Hippocampal formation (tissue), 2 donors: Measurements from ENCODE around the gene CCR6.
"Not testable (repeated sequence)": the region's sequence is repeated elsewhere in the genome, so short reads cannot be mapped to it uniquely, and the experiment has no call there.

Experiments
- DNase-seq, 2 donors: peaks; one replicate each; lab custom pipeline; 2025; lab: John Stamatoyannopoulos, UW

The CCR6 gene

GRCh38 chr6:167169867-167170266, 47.0 kb downstream of the CCR6 start:
- DNase-seq, result not testable (repeated sequence)

- not testable (repeated sequence) for DNase-seq
Measured at GRCh38 chr6:167171300-167171699, 48.4 kb downstream of the CCR6 start.

- not testable (repeated sequence) for DNase-seq
Measured at GRCh38 chr6:167172011-167172410, 49.1 kb downstream of the CCR6 start.

GRCh38 chr6:167177271-167177670, 54.4 kb downstream of the CCR6 start:
- DNase-seq, result not testable (repeated sequence)

GRCh38 chr6:167178896-167179655, 56.2 kb downstream of the CCR6 start:
- not testable (repeated sequence) for DNase-seq

- DNase-seq, result not testable (repeated sequence)
Measured at GRCh38 chr6:167180086-167180485, 57.2 kb downstream of the CCR6 start.

GRCh38 chr6:167181351-167181750, 58.5 kb downstream of the CCR6 start:
- not testable (repeated sequence) for DNase-seq

- not testable (repeated sequence) for DNase-seq
Measured at GRCh38 chr6:167182913-167183314, 60.0 kb downstream of the CCR6 start.

- DNase-seq, result not testable (repeated sequence)
Measured at GRCh38 chr6:167185101-167185500, 62.2 kb downstream of the CCR6 start.

- DNase-seq, result not testable (repeated sequence)
Measured at GRCh38 chr6:167187275-167187674, 64.4 kb downstream of the CCR6 start.
